ENCODE data around the gene DOCK1.
"Not testable (repeated sequence)": the region's sequence is repeated elsewhere in the genome, so short reads cannot be mapped to it uniquely, and the experiment has no call there.

Gene DOCK1

DNA sequence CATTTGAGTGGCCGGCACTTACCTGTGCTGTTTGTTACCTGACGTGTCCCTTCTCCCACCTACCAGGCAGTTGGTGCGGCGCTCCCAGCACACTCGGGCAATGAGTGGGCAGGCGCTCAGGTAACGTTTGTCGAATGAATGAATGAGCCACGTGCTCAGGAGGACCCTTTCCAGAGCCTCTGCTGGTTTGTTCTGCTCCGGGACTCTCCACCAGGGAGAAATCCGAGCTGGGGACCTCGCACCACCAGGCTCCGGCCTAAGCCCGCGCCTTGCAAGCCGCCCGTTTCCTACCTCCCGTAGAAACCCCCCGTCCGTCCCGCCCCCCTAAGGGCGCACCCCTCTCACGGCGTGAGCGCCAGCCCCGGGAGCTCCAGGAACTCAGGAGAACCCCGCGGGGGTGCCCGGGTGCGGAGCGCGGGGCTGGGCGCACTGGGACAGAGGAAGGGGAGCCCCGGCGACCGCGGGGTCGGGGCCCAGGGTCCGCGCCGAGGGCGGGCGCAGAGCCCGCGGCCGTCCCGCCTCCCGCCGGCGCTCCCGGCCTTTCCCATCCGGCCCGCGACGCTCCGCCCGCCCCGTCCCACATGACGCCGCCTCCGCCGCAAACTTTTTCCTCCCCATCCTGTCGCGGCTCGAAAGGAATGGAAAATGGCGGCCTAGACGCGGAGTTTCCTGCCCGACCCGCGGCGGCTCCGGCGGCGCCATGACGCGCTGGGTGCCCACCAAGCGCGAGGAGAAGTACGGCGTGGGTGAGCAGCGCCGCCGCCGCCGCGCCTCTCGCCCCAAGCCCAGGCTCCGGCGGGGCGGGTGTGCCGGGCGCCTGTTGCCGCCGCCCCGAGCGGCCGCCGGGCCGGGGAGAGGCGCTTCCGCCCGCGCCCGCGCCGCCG lies at the start of gene DOCK1:
DOCK1 (plus strand) TSS at position 611 of the 884 bp plus-strand sequence; CDS start at position 701, 90 bp downstream.
- DNase-seq = no peak

DNA sequence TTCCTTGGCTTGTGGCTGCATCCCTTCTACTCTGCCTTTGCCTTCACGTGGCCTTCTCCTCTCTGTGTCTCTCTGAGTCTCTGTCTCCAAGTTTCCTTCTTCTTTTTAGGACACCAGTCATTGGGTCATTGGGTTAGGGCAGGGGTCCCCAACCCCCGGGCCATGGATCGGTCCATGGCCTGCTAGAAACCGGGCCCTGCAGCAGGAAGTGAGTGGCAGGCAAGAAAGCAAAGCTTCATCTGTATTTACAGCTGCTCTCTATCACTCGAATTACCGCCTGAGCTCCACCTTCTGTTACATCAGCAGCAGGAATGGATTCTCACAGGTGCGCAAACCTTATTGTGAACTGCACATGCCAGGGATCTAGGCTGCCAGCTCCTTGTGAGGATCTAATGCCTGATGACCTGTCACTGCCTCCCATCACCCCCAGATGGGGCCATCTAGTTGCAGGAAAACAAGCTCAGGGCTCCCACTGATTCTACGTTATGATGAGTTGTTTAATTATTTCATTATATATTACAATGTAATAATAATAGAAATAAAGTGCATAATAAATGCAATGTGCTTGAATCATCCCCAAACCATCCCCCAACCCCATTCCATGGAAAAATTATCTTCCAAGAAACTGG lies 47.9 kb upstream of the DOCK1 start:
- no peak for DNase-seq

GRCh38 chr10:126867567-126868365 lies 37.5 kb upstream of the DOCK1 start:
- DNase-seq = no peak

- no peak for DNase-seq
Observed at GRCh38 chr10:126868371-126868770, 36.9 kb upstream of the DOCK1 start.

- DNase-seq = no peak
Observed at GRCh38 chr10:126872135-126872534, 33.1 kb upstream of the DOCK1 start.

GRCh38 chr10:126872768-126873167 lies 32.5 kb upstream of the DOCK1 start:
- DNase-seq = no peak

- no peak for DNase-seq
Observed at GRCh38 chr10:126876456-126876855, 28.8 kb upstream of the DOCK1 start.

- no peak for DNase-seq
Observed at GRCh38 chr10:126877390-126877789, 27.8 kb upstream of the DOCK1 start.

- no peak for DNase-seq
Observed at GRCh38 chr10:126878594-126878993, 26.6 kb upstream of the DOCK1 start.

GRCh38 chr10:126880926-126881325 lies 24.3 kb upstream of the DOCK1 start:
- no peak for DNase-seq

DNA sequence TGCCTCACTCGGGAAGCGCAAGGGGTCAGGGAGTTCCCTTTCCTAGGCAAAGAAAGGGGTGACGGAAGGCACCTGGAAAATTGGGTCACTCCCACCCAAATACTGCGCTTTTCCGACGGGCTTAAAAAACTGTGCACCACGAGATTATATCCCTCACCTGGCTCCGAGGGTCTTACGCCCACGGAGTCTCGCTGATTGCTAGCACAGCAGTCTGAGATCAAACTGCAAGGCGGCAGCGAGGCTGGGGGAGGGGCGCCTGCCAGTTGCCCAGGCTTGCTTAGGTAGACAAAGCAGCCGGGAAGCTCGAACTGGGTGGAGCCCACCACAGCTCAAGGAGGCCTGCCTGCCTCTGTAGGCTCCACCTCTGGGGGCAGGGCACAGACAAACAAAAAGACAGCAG lies 23.2 kb upstream of the DOCK1 start:
- DNase-seq = not testable (repeated sequence)

- DNase-seq = not testable (repeated sequence)
Observed at GRCh38 chr10:126888436-126888835, 16.8 kb upstream of the DOCK1 start.

DNA sequence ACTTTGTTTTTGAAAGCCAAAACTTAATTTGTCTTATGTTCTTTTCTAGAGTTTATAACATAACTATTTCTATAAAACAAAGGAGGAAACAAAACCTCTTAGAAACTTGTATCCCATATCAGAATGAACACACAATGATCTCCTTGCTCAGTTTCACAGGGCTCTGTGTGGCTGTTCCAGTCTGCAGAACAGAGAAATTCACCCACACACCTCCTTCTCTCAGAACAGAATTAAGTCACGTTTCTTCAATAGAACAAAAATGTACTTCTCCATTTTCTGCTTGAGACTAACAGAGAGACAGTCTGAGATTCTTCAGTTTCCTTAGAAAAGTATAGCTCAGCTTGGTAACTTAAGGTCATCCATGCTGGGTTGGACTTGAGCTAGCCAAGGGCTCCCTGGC lies 15.8 kb upstream of the DOCK1 start:
- no peak for DNase-seq

DNA sequence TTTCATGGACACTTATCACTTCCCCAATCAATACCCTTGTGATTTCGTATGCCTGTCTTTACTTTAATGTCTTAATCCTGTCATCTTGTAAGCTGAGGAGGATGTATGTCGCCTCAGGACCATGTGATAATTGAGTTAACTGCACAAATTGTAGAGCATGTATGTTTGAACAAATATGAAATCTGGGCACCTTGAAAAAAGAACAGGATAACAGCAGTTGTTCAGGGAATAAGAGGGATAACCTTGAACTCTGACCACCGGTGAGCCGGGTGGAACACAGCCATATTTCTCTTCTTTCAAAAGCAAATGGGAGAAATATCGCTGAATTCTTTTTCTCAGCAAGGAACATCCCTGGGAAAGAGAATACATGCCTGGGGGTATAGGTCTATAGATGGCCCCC lies 14.4 kb upstream of the DOCK1 start:
- not testable (repeated sequence) for DNase-seq

DNA sequence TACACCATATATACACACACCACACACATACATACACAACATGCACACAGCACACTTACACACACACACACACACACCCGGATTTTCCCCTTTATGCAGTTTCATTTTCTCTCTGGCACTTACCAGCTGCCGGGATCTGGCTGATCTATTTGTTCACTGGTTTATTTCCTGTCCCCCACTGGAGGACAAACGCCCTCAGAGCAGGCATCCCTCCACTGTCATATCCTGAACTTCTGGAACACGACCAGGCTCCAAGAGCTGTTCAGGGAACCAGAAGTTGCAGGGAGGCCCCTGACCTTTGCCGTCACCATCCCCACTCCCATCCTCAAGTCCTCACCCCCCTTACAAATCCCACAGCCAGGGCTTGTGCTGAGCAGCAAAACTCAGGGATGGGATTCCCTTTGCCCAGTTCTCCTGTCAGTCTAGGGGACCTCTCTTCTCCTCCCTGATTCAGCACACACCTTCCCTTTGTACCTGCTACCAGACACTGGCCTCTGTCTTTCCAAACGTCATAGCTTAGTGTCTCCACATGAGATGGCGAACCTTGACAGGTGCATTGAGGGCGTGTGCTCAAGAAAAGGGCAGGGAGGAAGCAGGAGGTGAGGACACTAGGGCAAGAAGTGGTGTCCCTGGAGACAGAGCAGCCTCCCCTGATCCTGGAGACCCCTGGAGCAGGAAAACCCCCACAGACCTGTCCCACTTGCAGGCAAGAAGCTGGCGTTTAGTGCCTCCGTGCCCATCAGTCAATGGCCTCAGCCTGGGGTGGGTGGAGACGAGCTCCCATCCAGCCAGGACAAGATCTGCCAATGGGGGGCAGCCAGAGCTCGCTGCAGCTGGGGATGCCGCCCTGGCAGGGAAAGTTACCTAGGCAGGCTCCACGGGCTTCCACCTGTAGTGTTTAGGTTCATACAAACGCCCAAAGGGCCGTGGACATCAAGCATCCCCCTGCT lies 12.7 kb upstream of the DOCK1 start:
- DNase-seq = no peak

- no peak for DNase-seq
Observed at GRCh38 chr10:126893206-126893605, 12.0 kb upstream of the DOCK1 start.

DNA sequence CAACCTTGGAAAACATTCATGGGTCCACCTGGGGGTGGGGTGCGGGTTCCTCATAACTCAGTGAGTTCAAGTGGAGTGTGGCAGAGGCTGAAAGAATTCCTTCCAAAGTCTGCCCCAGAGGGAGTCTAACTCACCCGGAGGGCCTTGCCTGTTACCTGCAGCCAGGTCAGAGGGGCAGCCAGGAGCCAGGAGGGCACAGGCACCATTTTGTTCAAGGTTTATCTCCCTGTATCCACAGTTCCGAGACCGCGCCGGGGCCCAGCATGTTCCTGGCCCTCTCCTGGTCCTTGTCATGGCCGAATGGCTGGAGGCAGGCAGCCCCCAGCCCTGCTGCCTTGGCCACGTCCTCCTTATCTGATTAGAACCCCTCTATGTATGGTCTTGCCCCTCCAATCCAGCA lies 11.4 kb upstream of the DOCK1 start:
- no peak for DNase-seq

GRCh38 chr10:126895214-126895781 lies 9.9 kb upstream of the DOCK1 start:
- DNase-seq = no peak

DNA sequence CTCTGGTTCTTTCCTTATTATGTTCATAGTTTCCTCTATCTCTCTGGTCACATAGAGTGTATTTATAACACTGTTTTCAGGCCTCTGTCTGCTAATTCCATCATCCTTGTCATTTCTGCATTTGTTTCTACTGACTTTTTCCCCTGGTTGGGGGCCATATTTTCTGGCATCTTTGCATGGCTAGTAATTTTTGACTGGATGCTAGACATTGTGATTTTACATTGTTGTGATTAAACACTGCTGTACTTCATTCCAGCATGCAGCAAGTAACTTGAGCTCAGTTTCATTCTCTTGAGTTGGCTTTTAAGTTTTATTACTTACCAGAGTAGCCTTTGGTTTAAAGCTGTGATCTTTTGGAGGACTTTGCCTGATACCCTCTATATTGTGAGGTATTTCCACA lies 6.8 kb upstream of the DOCK1 start:
- no peak for DNase-seq

- DNase-seq = not testable (repeated sequence)
Observed at GRCh38 chr10:126899529-126899928, 5.7 kb upstream of the DOCK1 start.

DNA sequence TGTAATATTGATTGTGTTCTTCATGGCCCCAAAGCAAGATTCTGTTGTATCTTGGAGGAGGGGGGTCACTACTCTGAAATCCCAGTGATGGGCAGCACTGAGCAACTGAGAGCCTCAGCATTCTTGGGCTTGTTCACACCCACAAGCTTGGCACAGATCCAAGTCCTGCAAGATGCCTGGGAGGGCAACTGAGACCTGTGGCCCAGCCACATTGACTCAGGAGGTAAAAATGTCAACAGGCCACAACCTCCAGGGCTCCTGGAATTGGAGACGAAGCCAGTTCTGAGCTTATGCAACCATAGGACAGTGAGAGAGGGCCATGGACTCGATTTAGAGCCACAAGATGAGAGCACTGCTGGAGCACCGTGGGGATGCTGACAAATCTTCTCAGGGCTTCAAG lies 3.1 kb upstream of the DOCK1 start:
- no peak for DNase-seq
